HEK293 (cell line): Measurements from ENCODE around the gene POLL.

Experiments used
- CTCF ChIP-seq: fragments of 450-650 bp; formaldehyde crosslinking; IDR thresholded peaks from 2 replicates; pipeline ENCODE4 v1.5.1; 2016; ENCODE audit warnings: missing biosample characterization, missing genetic modification characterization
- HOXA7 ChIP-seq: sonication (generic); formaldehyde crosslinking; IDR thresholded peaks from 2 replicates; pipeline ENCODE4 v1.8.1; 2022; ENCODE audit warnings: missing genetic modification reagents, borderline replicate concordance
- TRIM28 ChIP-seq: IDR thresholded peaks from 2 replicates; pipeline ENCODE4 v1.6.1; 2011; ENCODE audit warnings: low read length, control low read depth, borderline replicate concordance
- YY1 ChIP-seq: fragments of 450-650 bp; formaldehyde crosslinking; IDR thresholded peaks from 2 replicates; pipeline ENCODE4 v1.5.1; 2018; ENCODE audit warnings: missing biosample characterization, missing genetic modification characterization
- ZBTB26 ChIP-seq: fragments of 450-650 bp; formaldehyde crosslinking; optimal IDR thresholded peaks from 2 replicates; pipeline ENCODE3; 2016; ENCODE audit warnings: missing biosample characterization, mild to moderate bottlenecking, missing genetic modification characterization
- ZNF169 ChIP-seq: fragments of 450-650 bp; formaldehyde crosslinking; IDR thresholded peaks from 2 replicates; pipeline ENCODE4 v1.5.1; 2016; ENCODE audit warnings: missing biosample characterization, missing genetic modification characterization

GRCh38 chr10:101618871-101619270 is 30.8 kb upstream of the POLL start:
- TF ChIP-seq ZNF169 (tag by site-specific recombination), result no peak
- no peak for TF ChIP-seq HOXA7 (CRISPR knock-in tag)
- TF ChIP-seq CTCF (tag by site-specific recombination), result no peak
- TF ChIP-seq ZBTB26 (tag by site-specific recombination), result no peak
- TF ChIP-seq TRIM28, result no peak
- TF ChIP-seq YY1, result no peak
